ENCODE results near the gene KRTAP10-7. TPM values are rescaled to one million over a fixed set of nuclear protein-coding genes. Genes with fewer than 3 reads are reported as not detected.

KRTAP10-7 gene
- total and polyA plus RNA-seq, 9 of the 15 experiments (the other 6 are each of a cell fraction or from before 2014, with no cell fraction given): not detected

GRCh38 chr21:44640761-44641160 is 40.4 kb downstream of the KRTAP10-7 start:
- no peak overlapping the region for H3K9ac ChIP-seq (ENCODE audit: insufficient read depth in 1 of 2, low read depth in 2 of 2, low read length in 2 of 2)
- no peak overlapping the region for H3K4me2 ChIP-seq (ENCODE audit: insufficient read depth, low read length)
- peaks cover 0 to 6% of the 10 kb centered on the region in 2 experiments; a peak in 2 of 5 replicates for H3K27me3 ChIP-seq (ENCODE audit: control insufficient read depth in 2 of 2, insufficient read depth in 2 of 2, low read length in 2 of 2)
- 2% methylated on average over 5 of the region's 5 CpGs for WGBS (ENCODE audit: insufficient coverage, low coverage, missing lambda C conversion rate)
- H3K9me1 ChIP-seq (ENCODE audit: control insufficient read depth, insufficient read depth, low read length): no peaks in the 10 kb centered on the region
- H2AFZ ChIP-seq (ENCODE audit: low read depth, low read length): no peak overlapping the region
- no peaks in the 10 kb centered on the region for H3K79me2 ChIP-seq (ENCODE audit: control insufficient read depth, insufficient read depth, low read length)
- TF ChIP-seq CLOCK (CRISPR knock-in tag; IDR thresholded peaks at IDR 0.05; ENCODE audit: borderline replicate concordance) (no peak), MXD1 (CRISPR knock-in tag; IDR thresholded peaks at IDR 0.05; ENCODE audit: borderline replicate concordance, poor library complexity, severe bottlenecking) (no peak), NONO (IDR thresholded peaks at IDR 0.05; ENCODE audit: low read depth in 2 of 2, low read length in 1 of 2) (no peak), HOXB6 (CRISPR knock-in tag; IDR thresholded peaks at IDR 0.05; ENCODE audit: borderline replicate concordance) (no peak), E2F6 (IDR thresholded peaks at IDR 0.05; ENCODE audit: borderline replicate concordance in 1 of 2, extremely low read depth in 1 of 2, insufficient read depth in 1 of 2, insufficient read length in 1 of 2, low read depth in 1 of 2, low read length in 1 of 2, poor library complexity in 1 of 2, severe bottlenecking in 1 of 2) (no peak), ATF2 (CRISPR knock-in tag; IDR thresholded peaks at IDR 0.05) (no peak), PTBP1 (IDR thresholded peaks at IDR 0.05; ENCODE audit: low read depth, low read length) (no peak), TCFL5 (CRISPR knock-in tag; conservative IDR thresholded peaks at IDR 0.05) (no peak), KAT7 (CRISPR knock-in tag; IDR thresholded peaks at IDR 0.05; ENCODE audit: borderline replicate concordance) (no peak), NCOA4 (IDR thresholded peaks at IDR 0.05; ENCODE audit: partially characterized antibody) (no peak), ZNF277 (CRISPR knock-in tag; IDR thresholded peaks at IDR 0.05; ENCODE audit: borderline replicate concordance) (no peak), BACH1 (tag; IDR thresholded peaks at IDR 0.05) (no peak), KDM1A (IDR thresholded peaks at IDR 0.05) (no peak)
- H3K4me1 ChIP-seq (replicated peaks in 1 of 2; ENCODE audit: control insufficient read depth in 2 of 2, insufficient read depth in 2 of 2, low read length in 2 of 2): peaks cover 0 to 3% of the 10 kb centered on the region in 2 experiments; a peak in 2 of 5 replicates
- H3K9me3 ChIP-seq (replicated peaks; ENCODE audit: control insufficient read depth, insufficient read depth, low read depth, low read length): peaks cover 4% of the 10 kb centered on the region
- H3K36me3 ChIP-seq (ENCODE audit: control insufficient read depth, insufficient read depth, low read length): no peaks in the 10 kb centered on the region
- BruUV-seq (replicated peaks): no TSS peak
- DNase-seq (ENCODE audit: extremely low read depth in 1 of 4, low spot score in 3 of 4): no peak
- ATAC-seq: no peak
- no peak for FAIRE-seq
- in situ Hi-C loops (cut with MboI) (no loop called here), intact Hi-C loops (cut with micrococcal nuclease) (no loop called here)
- CTCF ChIA-PET (ENCODE audit: low intra/inter-chr PET ratio): no interaction called here
- no peaks in the 10 kb centered on the region for H4K20me1 ChIP-seq (replicated peaks; ENCODE audit: control insufficient read depth, insufficient read depth, low read length)
- no peak overlapping the region for H3K4me3 ChIP-seq
- POLR2A ChIA-PET: no interaction called here
- no peak overlapping the region for H3K27ac ChIP-seq (ENCODE audit: extremely low read depth, low read depth, low read length)
